ENCODE data around the gene VIM. TPM values are rescaled to one million over a fixed set of nuclear protein-coding genes. Genes with fewer than 3 reads are reported as not detected.
"Not testable (repeated sequence)": the region's sequence is repeated elsewhere in the genome, so short reads cannot be mapped to it uniquely, and the experiment has no call there.

Gene VIM
- total RNA-seq, 1 donor from 2014 or later: 55.4 TPM

GRCh38 chr10:17250736-17251135 is 22.7 kb downstream of the VIM start:
- ATAC-seq (no peak), DNase-seq (ENCODE audit: low spot score) (no peak)

GRCh38 chr10:17254543-17255050 is 26.6 kb downstream of the VIM start:
- ATAC-seq; DNase-seq (ENCODE audit: low spot score): not testable (repeated sequence)

- ATAC-seq: no peak
Measured at GRCh38 chr10:17255512-17255911, 27.5 kb downstream of the VIM start.

GRCh38 chr10:17256051-17256450 is 28.0 kb downstream of the VIM start:
- no peak for ATAC-seq
- no peak for DNase-seq (ENCODE audit: low spot score)

More at GRCh38 chr10:17255512-17255911, 27.5 kb downstream of the VIM start:
- DNase-seq (ENCODE audit: low spot score): no peak

GRCh38 chr10:17256627-17257026 is 28.6 kb downstream of the VIM start:
- no peak for DNase-seq (ENCODE audit: low spot score)
- no peak for ATAC-seq

GRCh38 chr10:17257466-17258321 is 29.7 kb downstream of the VIM start:
- ATAC-seq: peak; percentile 96
- DNase-seq (ENCODE audit: low spot score): peak; percentile 47

- DNase-seq (ENCODE audit: low spot score) (no peak), ATAC-seq (no peak)
Measured at GRCh38 chr10:17262502-17262901, 34.5 kb downstream of the VIM start.

- DNase-seq (ENCODE audit: low spot score) (no peak), ATAC-seq (no peak)
Measured at GRCh38 chr10:17263580-17263979, 35.5 kb downstream of the VIM start.

GRCh38 chr10:17265468-17265867 is 37.4 kb downstream of the VIM start:
- DNase-seq (ENCODE audit: low spot score) (no peak), ATAC-seq (no peak)

- ATAC-seq: peak; percentile 63
Measured at GRCh38 chr10:17266549-17266948, 38.5 kb downstream of the VIM start.

GRCh38 chr10:17272648-17273047 is 44.6 kb downstream of the VIM start:
- ATAC-seq: no peak
- DNase-seq (ENCODE audit: low spot score): no peak

More at GRCh38 chr10:17266549-17266948, 38.5 kb downstream of the VIM start:
- DNase-seq (ENCODE audit: low spot score): peak; percentile 51

- ATAC-seq: no peak
- DNase-seq (ENCODE audit: low spot score): no peak
Measured at GRCh38 chr10:17273403-17273802, 45.4 kb downstream of the VIM start.

- DNase-seq (ENCODE audit: low spot score) (no peak), ATAC-seq (no peak)
Measured at GRCh38 chr10:17276756-17277424, 48.8 kb downstream of the VIM start.

- DNase-seq (ENCODE audit: low spot score) (no peak), ATAC-seq (no peak)
Measured at GRCh38 chr10:17278607-17279240, 50.7 kb downstream of the VIM start.

- ATAC-seq: no peak
- no peak for DNase-seq (ENCODE audit: low spot score)
Measured at GRCh38 chr10:17282311-17282710, 54.3 kb downstream of the VIM start.

- ATAC-seq: no peak
Measured at GRCh38 chr10:17286562-17287550, 58.8 kb downstream of the VIM start.

More at GRCh38 chr10:17286562-17287550, 58.8 kb downstream of the VIM start:
- no peak for DNase-seq (ENCODE audit: low spot score)
